SJSA1 (cell line): ENCODE results near the gene CLEC20A. TPM values are rescaled to one million over a fixed set of nuclear protein-coding genes. Genes with fewer than 3 reads are reported as not detected.

ENCODE experiments used
- DNase-seq, 2 experiments: peaks; one replicate each; pipeline ENCODE4 v3.0.0-alpha.2; 2015 to 2020; ENCODE audit warnings: low spot score in 2 of 2, low read depth in 1 of 2
- H3K27ac ChIP-seq: fragments of 250-450 bp; sonication (Bioruptor Pico); 2 replicates; pipeline ENCODE4 v1.5.1; 2020; ENCODE audit warnings: mild to moderate bottlenecking, moderate library complexity
- H3K27me3 ChIP-seq: fragments of 250-450 bp; sonication (Bioruptor Pico); replicated peaks from 2 replicates; pipeline ENCODE4 v1.5.1; 2020; ENCODE audit warnings: mild to moderate bottlenecking, moderate library complexity
- H3K36me3 ChIP-seq: fragments of 250-450 bp; sonication (Bioruptor Pico); 2 replicates; pipeline ENCODE4 v1.5.1; 2020; ENCODE audit warnings: mild to moderate bottlenecking
- H3K4me1 ChIP-seq: fragments of 250-450 bp; sonication (Bioruptor Pico); replicated peaks from 2 replicates; pipeline ENCODE4 v1.6.1; 2021; ENCODE audit warnings: mild to moderate bottlenecking
- H3K4me3 ChIP-seq: fragments of 250-450 bp; sonication (Bioruptor Pico); 2 replicates; pipeline ENCODE4 v1.5.1; 2020; ENCODE audit warnings: mild to moderate bottlenecking
- H3K9me3 ChIP-seq: fragments of 250-450 bp; sonication (Bioruptor Pico); replicated peaks from 2 replicates; pipeline ENCODE4 v1.5.1; 2020; ENCODE audit warnings: mild to moderate bottlenecking
- total RNA-seq: library from RNA; depleted of rRNA; stranded (reverse); fragments of >200 nt; shearing (Covaris generic); gene quantifications from 2 replicates; pipeline ENCODE4 v1.2.3, GENCODE V29; 2014

Gene CLEC20A
- total RNA-seq, 1 experiment from 2014 or later = not detected

- Histone ChIP-seq H3K4me1 (no peaks in the 10 kb centered on the region), H3K36me3 (no peaks in the 10 kb centered on the region), H3K4me3 (no peak overlapping the region), H3K9me3 (no peaks in the 10 kb centered on the region), H3K27me3 (no peaks in the 10 kb centered on the region), H3K27ac (no peak overlapping the region)
- DNase-seq = no peak
These were observed 8.4 kb downstream of the CLEC20A start for GRCh38 chr1:178488393-178488792.

- DNase-seq = no peak
- Histone ChIP-seq H3K27ac (no peak overlapping the region), H3K36me3 (no peaks in the 10 kb centered on the region), H3K9me3 (no peaks in the 10 kb centered on the region), H3K27me3 (no peaks in the 10 kb centered on the region), H3K4me3 (no peak overlapping the region), H3K4me1 (no peaks in the 10 kb centered on the region)
These were observed 9.6 kb downstream of the CLEC20A start for GRCh38 chr1:178487070-178487615.

- Histone ChIP-seq H3K4me3 (no peak overlapping the region), H3K36me3 (no peaks in the 10 kb centered on the region), H3K27me3 (no peaks in the 10 kb centered on the region), H3K9me3 (no peaks in the 10 kb centered on the region), H3K4me1 (no peaks in the 10 kb centered on the region), H3K27ac (no peak overlapping the region)
- DNase-seq = no peak
These were observed 10.4 kb downstream of the CLEC20A start for GRCh38 chr1:178486100-178487069.

- Histone ChIP-seq H3K36me3 (no peaks in the 10 kb centered on the region), H3K27me3 (no peaks in the 10 kb centered on the region), H3K4me1 (no peaks in the 10 kb centered on the region), H3K27ac (no peak overlapping the region), H3K4me3 (no peak overlapping the region), H3K9me3 (no peaks in the 10 kb centered on the region)
- no peak for DNase-seq
These were observed 11.2 kb downstream of the CLEC20A start for GRCh38 chr1:178485541-178485981.

- H3K36me3 ChIP-seq = peaks cover 3% of the 10 kb centered on the region; the same call in 1 of the 2 replicates
- no peak for DNase-seq
- H3K27me3 ChIP-seq = no peaks in the 10 kb centered on the region
- no peaks in the 10 kb centered on the region for H3K9me3 ChIP-seq
- H3K27ac ChIP-seq = no peak overlapping the region
- no peaks in the 10 kb centered on the region for H3K4me1 ChIP-seq
- H3K4me3 ChIP-seq = no peak overlapping the region
These were observed 12.0 kb downstream of the CLEC20A start for GRCh38 chr1:178484698-178485225.

GRCh38 chr1:178483251-178483957 lies 13.4 kb downstream of the CLEC20A start:
- DNase-seq = no peak
- no peak overlapping the region for H3K4me3 ChIP-seq
- no peaks in the 10 kb centered on the region for H3K4me1 ChIP-seq
- peaks cover 3% of the 10 kb centered on the region; the same call in 1 of the 2 replicates for H3K36me3 ChIP-seq
- H3K27ac ChIP-seq = no peak overlapping the region
- no peaks in the 10 kb centered on the region for H3K9me3 ChIP-seq
- no peaks in the 10 kb centered on the region for H3K27me3 ChIP-seq

- H3K27ac ChIP-seq = no peak overlapping the region
These were observed 18.9 kb downstream of the CLEC20A start for GRCh38 chr1:178477841-178478240.

GRCh38 chr1:178477373-178477772 lies 19.4 kb downstream of the CLEC20A start:
- H3K4me3 ChIP-seq = no peak overlapping the region

More at GRCh38 chr1:178477841-178478240, 18.9 kb downstream of the CLEC20A start:
- H3K9me3 ChIP-seq = no peaks in the 10 kb centered on the region
- H3K36me3 ChIP-seq = peaks cover 35% of the 10 kb centered on the region
- H3K27me3 ChIP-seq = no peaks in the 10 kb centered on the region
- no peak for DNase-seq
- no peak overlapping the region for H3K4me3 ChIP-seq
- H3K4me1 ChIP-seq = no peaks in the 10 kb centered on the region

GRCh38 chr1:178472531-178472930 lies 24.2 kb downstream of the CLEC20A start:
- Histone ChIP-seq H3K9me3 (no peaks in the 10 kb centered on the region), H3K4me1 (no peaks in the 10 kb centered on the region), H3K27ac (no peak overlapping the region), H3K27me3 (no peaks in the 10 kb centered on the region), H3K36me3 (peaks cover 57% of the 10 kb centered on the region), H3K4me3 (no peak overlapping the region)
- DNase-seq = no peak

More at GRCh38 chr1:178477373-178477772, 19.4 kb downstream of the CLEC20A start:
- H3K36me3 ChIP-seq = peaks cover 40% of the 10 kb centered on the region
- no peaks in the 10 kb centered on the region for H3K4me1 ChIP-seq
- no peak for DNase-seq
- H3K27ac ChIP-seq = no peak overlapping the region
- H3K9me3 ChIP-seq = no peaks in the 10 kb centered on the region
- H3K27me3 ChIP-seq = no peaks in the 10 kb centered on the region

- Histone ChIP-seq H3K4me3 (no peak overlapping the region), H3K27me3 (no peaks in the 10 kb centered on the region), H3K27ac (no peak overlapping the region), H3K36me3 (peaks cover 61% of the 10 kb centered on the region), H3K4me1 (no peaks in the 10 kb centered on the region), H3K9me3 (no peaks in the 10 kb centered on the region)
- no peak for DNase-seq
These were observed 26.3 kb downstream of the CLEC20A start for GRCh38 chr1:178470411-178470960.

- no peaks in the 10 kb centered on the region for H3K4me1 ChIP-seq
- peaks cover 53% of the 10 kb centered on the region for H3K36me3 ChIP-seq
- no peaks in the 10 kb centered on the region for H3K9me3 ChIP-seq
- DNase-seq = no peak
- no peaks in the 10 kb centered on the region for H3K27me3 ChIP-seq
- no peak overlapping the region for H3K27ac ChIP-seq
- H3K4me3 ChIP-seq = no peak overlapping the region
These were observed 28.9 kb downstream of the CLEC20A start for GRCh38 chr1:178467837-178468236.

- Histone ChIP-seq H3K27ac (no peak overlapping the region), H3K36me3 (peaks cover 47% of the 10 kb centered on the region), H3K4me1 (no peaks in the 10 kb centered on the region), H3K27me3 (no peaks in the 10 kb centered on the region), H3K4me3 (no peak overlapping the region), H3K9me3 (no peaks in the 10 kb centered on the region)
- no peak for DNase-seq
These were observed 31.8 kb downstream of the CLEC20A start for GRCh38 chr1:178465011-178465410.

GRCh38 chr1:178464566-178464965 lies 32.2 kb downstream of the CLEC20A start:
- no peaks in the 10 kb centered on the region for H3K9me3 ChIP-seq
- no peak overlapping the region for H3K27ac ChIP-seq
- H3K4me1 ChIP-seq = no peaks in the 10 kb centered on the region
- peaks cover 47% of the 10 kb centered on the region for H3K36me3 ChIP-seq
- no peaks in the 10 kb centered on the region for H3K27me3 ChIP-seq
- H3K4me3 ChIP-seq = no peak overlapping the region
- no peak for DNase-seq
